ENCODE measurements around the gene CHRNB2. TPM values are rescaled to one million over a fixed set of nuclear protein-coding genes. Genes with fewer than 3 reads are reported as not detected.

The CHRNB2 gene
- polyA plus RNA-seq, 1 donor from 2014 or later, result 15.5 TPM

DNA sequence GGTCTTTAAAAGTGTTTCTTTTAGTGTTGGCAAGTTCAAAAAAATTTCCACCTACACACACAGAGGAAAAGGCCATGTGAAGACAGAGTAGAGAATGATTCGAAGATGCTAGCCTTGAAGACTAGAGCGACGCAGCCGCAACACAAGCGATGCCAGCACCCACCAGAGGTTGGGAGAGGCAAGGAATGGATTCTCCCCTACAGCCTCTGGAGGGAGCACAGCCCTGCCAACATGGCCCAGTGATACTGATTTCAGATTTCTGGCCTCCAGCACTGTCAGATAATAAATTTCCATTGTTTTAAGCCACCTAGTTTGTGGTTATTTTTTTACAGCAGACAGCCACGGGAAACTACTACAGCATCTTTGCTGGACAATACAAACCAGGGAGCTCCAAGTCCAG lies 47.3 kb downstream of the CHRNB2 start:
- Histone ChIP-seq H4K20me1 (ENCODE audit: insufficient read depth) (no peaks in the 10 kb centered on the region), H3F3A (ENCODE audit: insufficient read depth, low read length, poor library complexity, severe bottlenecking) (no peaks in the 10 kb centered on the region), H3K27me3 (ENCODE audit: insufficient read depth, low read depth, low read length) (no peaks in the 10 kb centered on the region), H3K27ac (ENCODE audit: low read length) (no peak overlapping the region), H3K4me3 (ENCODE audit: low read length) (no peak overlapping the region), H3K9ac (ENCODE audit: low read length) (no peak overlapping the region), H3K9me2 (ENCODE audit: insufficient read depth, low read length) (no peaks in the 10 kb centered on the region), H3K9me3 (ENCODE audit: low read length) (no peaks in the 10 kb centered on the region), H3K79me2 (replicated peaks; ENCODE audit: insufficient read depth, low read length) (peaks cover 25% of the 10 kb centered on the region), H3K36me3 (ENCODE audit: insufficient read depth, low read length) (no peaks in the 10 kb centered on the region), H3K4me2 (ENCODE audit: low read length) (no peak overlapping the region), H2AFZ (ENCODE audit: low read depth, low read length) (no peak overlapping the region)
- TF ChIP-seq EZH2 (IDR thresholded peaks at IDR 0.05; ENCODE audit: borderline replicate concordance, insufficient read depth, low read length, poor library complexity, severe bottlenecking) (no peak), RAD21 (conservative IDR thresholded peaks at IDR 0.05) (no peak), MXI1 (conservative IDR thresholded peaks at IDR 0.05; ENCODE audit: poor library complexity, severe bottlenecking) (no peak), POLR2AphosphoS5 (IDR thresholded peaks at IDR 0.05) (no peak), SMC3 (conservative IDR thresholded peaks at IDR 0.05; ENCODE audit: poor library complexity) (no peak), EP300 (conservative IDR thresholded peaks at IDR 0.05; ENCODE audit: poor library complexity, severe bottlenecking) (no peak), TAF1 (IDR thresholded peaks at IDR 0.05; ENCODE audit: low read depth) (no peak)
- TF ChIP-seq, protein P1, sequence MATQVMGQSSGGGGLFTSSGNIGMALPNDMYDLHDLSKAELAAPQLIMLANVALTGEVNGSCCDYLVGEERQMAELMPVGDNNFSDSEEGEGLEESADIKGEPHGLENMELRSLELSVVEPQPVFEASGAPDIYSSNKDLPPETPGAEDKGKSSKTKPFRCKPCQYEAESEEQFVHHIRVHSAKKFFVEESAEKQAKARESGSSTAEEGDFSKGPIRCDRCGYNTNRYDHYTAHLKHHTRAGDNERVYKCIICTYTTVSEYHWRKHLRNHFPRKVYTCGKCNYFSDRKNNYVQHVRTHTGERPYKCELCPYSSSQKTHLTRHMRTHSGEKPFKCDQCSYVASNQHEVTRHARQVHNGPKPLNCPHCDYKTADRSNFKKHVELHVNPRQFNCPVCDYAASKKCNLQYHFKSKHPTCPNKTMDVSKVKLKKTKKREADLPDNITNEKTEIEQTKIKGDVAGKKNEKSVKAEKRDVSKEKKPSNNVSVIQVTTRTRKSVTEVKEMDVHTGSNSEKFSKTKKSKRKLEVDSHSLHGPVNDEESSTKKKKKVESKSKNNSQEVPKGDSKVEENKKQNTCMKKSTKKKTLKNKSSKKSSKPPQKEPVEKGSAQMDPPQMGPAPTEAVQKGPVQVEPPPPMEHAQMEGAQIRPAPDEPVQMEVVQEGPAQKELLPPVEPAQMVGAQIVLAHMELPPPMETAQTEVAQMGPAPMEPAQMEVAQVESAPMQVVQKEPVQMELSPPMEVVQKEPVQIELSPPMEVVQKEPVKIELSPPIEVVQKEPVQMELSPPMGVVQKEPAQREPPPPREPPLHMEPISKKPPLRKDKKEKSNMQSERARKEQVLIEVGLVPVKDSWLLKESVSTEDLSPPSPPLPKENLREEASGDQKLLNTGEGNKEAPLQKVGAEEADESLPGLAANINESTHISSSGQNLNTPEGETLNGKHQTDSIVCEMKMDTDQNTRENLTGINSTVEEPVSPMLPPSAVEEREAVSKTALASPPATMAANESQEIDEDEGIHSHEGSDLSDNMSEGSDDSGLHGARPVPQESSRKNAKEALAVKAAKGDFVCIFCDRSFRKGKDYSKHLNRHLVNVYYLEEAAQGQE (IDR thresholded peaks at IDR 0.05; ENCODE audit: borderline replicate concordance), result no peak
- TF ChIP-seq, protein P2, sequence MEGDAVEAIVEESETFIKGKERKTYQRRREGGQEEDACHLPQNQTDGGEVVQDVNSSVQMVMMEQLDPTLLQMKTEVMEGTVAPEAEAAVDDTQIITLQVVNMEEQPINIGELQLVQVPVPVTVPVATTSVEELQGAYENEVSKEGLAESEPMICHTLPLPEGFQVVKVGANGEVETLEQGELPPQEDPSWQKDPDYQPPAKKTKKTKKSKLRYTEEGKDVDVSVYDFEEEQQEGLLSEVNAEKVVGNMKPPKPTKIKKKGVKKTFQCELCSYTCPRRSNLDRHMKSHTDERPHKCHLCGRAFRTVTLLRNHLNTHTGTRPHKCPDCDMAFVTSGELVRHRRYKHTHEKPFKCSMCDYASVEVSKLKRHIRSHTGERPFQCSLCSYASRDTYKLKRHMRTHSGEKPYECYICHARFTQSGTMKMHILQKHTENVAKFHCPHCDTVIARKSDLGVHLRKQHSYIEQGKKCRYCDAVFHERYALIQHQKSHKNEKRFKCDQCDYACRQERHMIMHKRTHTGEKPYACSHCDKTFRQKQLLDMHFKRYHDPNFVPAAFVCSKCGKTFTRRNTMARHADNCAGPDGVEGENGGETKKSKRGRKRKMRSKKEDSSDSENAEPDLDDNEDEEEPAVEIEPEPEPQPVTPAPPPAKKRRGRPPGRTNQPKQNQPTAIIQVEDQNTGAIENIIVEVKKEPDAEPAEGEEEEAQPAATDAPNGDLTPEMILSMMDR (IDR thresholded peaks at IDR 0.05; ENCODE audit: poor library complexity, severe bottlenecking), result no peak

DNA sequence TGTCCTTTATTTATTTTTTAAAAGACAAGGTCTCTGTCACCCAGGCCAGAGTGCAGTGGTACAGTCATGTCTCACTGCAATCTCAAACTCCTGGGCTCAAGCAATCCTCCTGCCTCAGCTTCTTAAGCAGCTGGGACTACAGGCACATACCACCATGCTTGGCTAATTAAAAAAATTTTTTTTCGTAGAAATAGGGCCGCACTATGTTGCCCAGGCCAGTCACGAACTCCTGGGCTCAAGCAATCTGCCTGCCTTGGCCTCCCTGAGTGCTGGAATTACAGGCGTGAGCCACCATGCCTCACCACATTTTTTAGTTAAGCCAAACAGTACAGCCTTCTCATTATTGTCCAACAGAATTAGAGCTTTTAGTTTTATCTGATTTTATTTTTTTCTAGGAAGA lies 47.8 kb downstream of the CHRNB2 start:
- Histone ChIP-seq H2AFZ (ENCODE audit: low read depth, low read length) (no peak overlapping the region), H3K9me2 (ENCODE audit: insufficient read depth, low read length) (no peaks in the 10 kb centered on the region), H4K20me1 (ENCODE audit: insufficient read depth) (no peaks in the 10 kb centered on the region), H3K79me2 (replicated peaks; ENCODE audit: insufficient read depth, low read length) (peaks cover 28% of the 10 kb centered on the region), H3K4me3 (ENCODE audit: low read length) (no peak overlapping the region), H3F3A (ENCODE audit: insufficient read depth, low read length, poor library complexity, severe bottlenecking) (no peaks in the 10 kb centered on the region), H3K9me3 (ENCODE audit: low read length) (no peaks in the 10 kb centered on the region), H3K27me3 (ENCODE audit: insufficient read depth, low read depth, low read length) (no peaks in the 10 kb centered on the region), H3K9ac (ENCODE audit: low read length) (no peak overlapping the region), H3K27ac (ENCODE audit: low read length) (no peak overlapping the region), H3K36me3 (ENCODE audit: insufficient read depth, low read length) (no peaks in the 10 kb centered on the region), H3K4me2 (ENCODE audit: low read length) (no peak overlapping the region)
- TF ChIP-seq MXI1 (conservative IDR thresholded peaks at IDR 0.05; ENCODE audit: poor library complexity, severe bottlenecking), result no peak
- TF ChIP-seq, protein P1 (IDR thresholded peaks at IDR 0.05; ENCODE audit: borderline replicate concordance), result no peak

Data from neural cell (in vitro differentiated cells).